ENCODE data around the gene TCF7L2. TPM values are rescaled to one million over a fixed set of nuclear protein-coding genes. Genes with fewer than 3 reads are reported as not detected.

TCF7L2 gene
- total and polyA plus RNA-seq, 9 of the 15 experiments (the other 6 are each of a cell fraction or from before 2014, with no cell fraction given) = 0.32 to 2.8 (median 0.92) TPM

DNA sequence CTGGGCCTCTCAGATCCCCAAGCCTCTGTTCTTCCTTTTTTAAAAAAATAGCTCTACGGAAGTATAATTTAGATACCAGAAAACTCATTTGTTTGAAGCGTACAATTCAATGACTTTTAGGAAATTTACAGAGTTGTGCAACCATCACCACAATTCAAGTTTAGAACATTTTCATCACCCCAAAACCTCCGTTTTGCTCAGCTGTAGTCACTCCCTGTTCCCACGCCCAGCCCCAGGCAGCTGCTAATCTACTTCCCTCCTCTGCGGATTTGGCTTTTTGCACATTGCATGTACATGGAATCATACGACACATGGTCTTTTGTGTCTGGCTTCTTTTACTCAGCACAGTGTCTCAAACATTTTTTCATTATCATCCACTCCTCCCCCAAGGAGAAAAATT, 229.2 kb downstream of the TCF7L2 start (continued):
- TF ChIP-seq TFAM (CRISPR knock-in tag; conservative IDR thresholded peaks at IDR 0.05) = no peak
- no peak for TF ChIP-seq RCOR1 (IDR thresholded peaks at IDR 0.05; ENCODE audit: borderline replicate concordance in 1 of 2, low read depth in 2 of 2, low read length in 2 of 2)
- no peak for TF ChIP-seq SREBF1 (IDR thresholded peaks at IDR 0.05; ENCODE audit: borderline replicate concordance, low read depth, low read length)
- no peak for TF ChIP-seq TBP (optimal IDR thresholded peaks at IDR 0.05; ENCODE audit: low read depth, low read length)
- no peak for TF ChIP-seq ZBED1 (IDR thresholded peaks at IDR 0.05)

DNA sequence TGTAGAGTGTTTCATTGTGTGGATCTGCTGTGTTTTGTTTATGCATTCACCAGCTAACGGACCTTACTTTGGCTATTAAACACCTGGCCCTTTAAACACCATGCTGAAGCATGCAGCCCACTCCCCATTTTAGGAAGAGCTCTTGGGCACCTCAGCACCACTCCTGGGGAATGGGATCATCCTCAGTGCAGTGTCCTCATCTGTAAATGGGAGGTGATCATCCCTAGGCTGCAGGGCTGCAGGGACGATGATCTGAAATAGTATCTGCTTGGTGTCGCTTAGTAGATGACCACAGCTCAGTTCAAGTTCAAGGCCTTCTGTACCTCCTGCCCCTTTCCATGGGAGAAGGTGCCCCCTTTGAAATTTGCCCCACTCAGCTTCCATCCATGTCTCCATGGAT, 229.9 kb downstream of the TCF7L2 start:
- Histone ChIP-seq H4K20me1 (replicated peaks; ENCODE audit: control insufficient read depth, insufficient read depth, low read length) (no peaks in the 10 kb centered on the region), H3K27ac (ENCODE audit: extremely low read depth, low read depth, low read length) (no peak overlapping the region), H3K36me3 (ENCODE audit: control insufficient read depth, insufficient read depth, low read length) (no peaks in the 10 kb centered on the region), H2AFZ (ENCODE audit: low read depth, low read length) (no peak overlapping the region), H3K27me3 (ENCODE audit: control insufficient read depth in 2 of 2, insufficient read depth in 2 of 2, low read length in 2 of 2) (peaks cover 0 to 30% of the 10 kb centered on the region in 2 experiments; a peak in 4 of 5 replicates), H3K9me3 (replicated peaks; ENCODE audit: control insufficient read depth, insufficient read depth, low read depth, low read length) (no peaks in the 10 kb centered on the region), H3K9ac (ENCODE audit: insufficient read depth in 1 of 2, low read depth in 2 of 2, low read length in 2 of 2) (no peak overlapping the region), H3K4me3 (no peak overlapping the region), H3K4me1 (replicated peaks in 1 of 2; ENCODE audit: control insufficient read depth in 2 of 2, insufficient read depth in 2 of 2, low read length in 2 of 2) (0 out of 5 replicates have a peak, but pooled peaks cover 0 to 4% of the 10 kb centered on the region in 2 experiments), H3K79me2 (ENCODE audit: control insufficient read depth, insufficient read depth, low read length) (no peaks in the 10 kb centered on the region), H3K9me1 (ENCODE audit: control insufficient read depth, insufficient read depth, low read length) (no peaks in the 10 kb centered on the region), H3K4me2 (ENCODE audit: insufficient read depth, low read length) (no peak overlapping the region)
- ATAC-seq (no peak), DNase-seq (ENCODE audit: extremely low read depth in 1 of 4, low spot score in 3 of 4) (no peak), FAIRE-seq (no peak)
- WGBS (ENCODE audit: insufficient coverage, low coverage, missing lambda C conversion rate) = 0% methylated on average over 3 of the region's 3 CpGs
- intact Hi-C loops (cut with micrococcal nuclease) = no loop called here
- no TSS peak for BruUV-seq (replicated peaks)
- ChIA-PET POLR2A (no interaction called here), CTCF (ENCODE audit: low intra/inter-chr PET ratio) (no interaction called here)
- in situ Hi-C loops (cut with MboI) = no loop called here
- TF ChIP-seq ZBTB17 (CRISPR knock-in tag; IDR thresholded peaks at IDR 0.05) = no peak
- no peak for TF ChIP-seq SMARCA5 (IDR thresholded peaks at IDR 0.05)
- TF ChIP-seq ZBTB7A (IDR thresholded peaks at IDR 0.05; ENCODE audit: borderline replicate concordance, control insufficient read depth, low read depth, low read length) = no peak
- TF ChIP-seq, protein P1, sequence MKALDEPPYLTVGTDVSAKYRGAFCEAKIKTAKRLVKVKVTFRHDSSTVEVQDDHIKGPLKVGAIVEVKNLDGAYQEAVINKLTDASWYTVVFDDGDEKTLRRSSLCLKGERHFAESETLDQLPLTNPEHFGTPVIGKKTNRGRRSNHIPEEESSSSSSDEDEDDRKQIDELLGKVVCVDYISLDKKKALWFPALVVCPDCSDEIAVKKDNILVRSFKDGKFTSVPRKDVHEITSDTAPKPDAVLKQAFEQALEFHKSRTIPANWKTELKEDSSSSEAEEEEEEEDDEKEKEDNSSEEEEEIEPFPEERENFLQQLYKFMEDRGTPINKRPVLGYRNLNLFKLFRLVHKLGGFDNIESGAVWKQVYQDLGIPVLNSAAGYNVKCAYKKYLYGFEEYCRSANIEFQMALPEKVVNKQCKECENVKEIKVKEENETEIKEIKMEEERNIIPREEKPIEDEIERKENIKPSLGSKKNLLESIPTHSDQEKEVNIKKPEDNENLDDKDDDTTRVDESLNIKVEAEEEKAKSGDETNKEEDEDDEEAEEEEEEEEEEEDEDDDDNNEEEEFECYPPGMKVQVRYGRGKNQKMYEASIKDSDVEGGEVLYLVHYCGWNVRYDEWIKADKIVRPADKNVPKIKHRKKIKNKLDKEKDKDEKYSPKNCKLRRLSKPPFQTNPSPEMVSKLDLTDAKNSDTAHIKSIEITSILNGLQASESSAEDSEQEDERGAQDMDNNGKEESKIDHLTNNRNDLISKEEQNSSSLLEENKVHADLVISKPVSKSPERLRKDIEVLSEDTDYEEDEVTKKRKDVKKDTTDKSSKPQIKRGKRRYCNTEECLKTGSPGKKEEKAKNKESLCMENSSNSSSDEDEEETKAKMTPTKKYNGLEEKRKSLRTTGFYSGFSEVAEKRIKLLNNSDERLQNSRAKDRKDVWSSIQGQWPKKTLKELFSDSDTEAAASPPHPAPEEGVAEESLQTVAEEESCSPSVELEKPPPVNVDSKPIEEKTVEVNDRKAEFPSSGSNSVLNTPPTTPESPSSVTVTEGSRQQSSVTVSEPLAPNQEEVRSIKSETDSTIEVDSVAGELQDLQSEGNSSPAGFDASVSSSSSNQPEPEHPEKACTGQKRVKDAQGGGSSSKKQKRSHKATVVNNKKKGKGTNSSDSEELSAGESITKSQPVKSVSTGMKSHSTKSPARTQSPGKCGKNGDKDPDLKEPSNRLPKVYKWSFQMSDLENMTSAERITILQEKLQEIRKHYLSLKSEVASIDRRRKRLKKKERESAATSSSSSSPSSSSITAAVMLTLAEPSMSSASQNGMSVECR (CRISPR knock-in tag; IDR thresholded peaks at IDR 0.05) = no peak
- no peak for TF ChIP-seq HDGF (IDR thresholded peaks at IDR 0.05)
- no peak for TF ChIP-seq HMGN3 (IDR thresholded peaks at IDR 0.05; ENCODE audit: borderline replicate concordance, extremely low read depth, insufficient read length, low read depth, low read length)
- TF ChIP-seq, protein P2, sequence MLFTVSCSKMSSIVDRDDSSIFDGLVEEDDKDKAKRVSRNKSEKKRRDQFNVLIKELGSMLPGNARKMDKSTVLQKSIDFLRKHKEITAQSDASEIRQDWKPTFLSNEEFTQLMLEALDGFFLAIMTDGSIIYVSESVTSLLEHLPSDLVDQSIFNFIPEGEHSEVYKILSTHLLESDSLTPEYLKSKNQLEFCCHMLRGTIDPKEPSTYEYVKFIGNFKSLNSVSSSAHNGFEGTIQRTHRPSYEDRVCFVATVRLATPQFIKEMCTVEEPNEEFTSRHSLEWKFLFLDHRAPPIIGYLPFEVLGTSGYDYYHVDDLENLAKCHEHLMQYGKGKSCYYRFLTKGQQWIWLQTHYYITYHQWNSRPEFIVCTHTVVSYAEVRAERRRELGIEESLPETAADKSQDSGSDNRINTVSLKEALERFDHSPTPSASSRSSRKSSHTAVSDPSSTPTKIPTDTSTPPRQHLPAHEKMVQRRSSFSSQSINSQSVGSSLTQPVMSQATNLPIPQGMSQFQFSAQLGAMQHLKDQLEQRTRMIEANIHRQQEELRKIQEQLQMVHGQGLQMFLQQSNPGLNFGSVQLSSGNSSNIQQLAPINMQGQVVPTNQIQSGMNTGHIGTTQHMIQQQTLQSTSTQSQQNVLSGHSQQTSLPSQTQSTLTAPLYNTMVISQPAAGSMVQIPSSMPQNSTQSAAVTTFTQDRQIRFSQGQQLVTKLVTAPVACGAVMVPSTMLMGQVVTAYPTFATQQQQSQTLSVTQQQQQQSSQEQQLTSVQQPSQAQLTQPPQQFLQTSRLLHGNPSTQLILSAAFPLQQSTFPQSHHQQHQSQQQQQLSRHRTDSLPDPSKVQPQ (CRISPR knock-in tag; IDR thresholded peaks at IDR 0.05; ENCODE audit: borderline replicate concordance) = no peak
- TF ChIP-seq CBFA2T3 (IDR thresholded peaks at IDR 0.05) = no peak
- TF ChIP-seq PTRF (tag; IDR thresholded peaks at IDR 0.05) = no peak
- no peak for TF ChIP-seq NR1H2 (CRISPR knock-in tag; IDR thresholded peaks at IDR 0.05)
- TF ChIP-seq NCOA6 (IDR thresholded peaks at IDR 0.05) = no peak
- no peak for TF ChIP-seq SMC3 (conservative IDR thresholded peaks at IDR 0.05; ENCODE audit: insufficient read depth, low read depth, low read length)
- no peak for TF ChIP-seq POLR2B (IDR thresholded peaks at IDR 0.05; ENCODE audit: low read depth, partially characterized antibody)
